BJ (cell line): ENCODE data around the gene ENOX1. TPM values are rescaled to one million over a fixed set of nuclear protein-coding genes. Genes with fewer than 3 reads are reported as not detected.
"Not testable (repeated sequence)": the region's sequence is repeated elsewhere in the genome, so short reads cannot be mapped to it uniquely, and the experiment has no call there.

Experiments
- CTCF ChIA-PET: fragments of 350-600 bp; formaldehyde crosslinking; extraction: SDS; loops from one replicate; lab custom pipeline; 2021; ENCODE audit warnings: antibody characterized with exemption, inconsistent platforms; lab: Yijun Ruan, JAX
- POLR2A ChIA-PET: fragments of 300-600 bp; sonication (Branson Sonifier 250); formaldehyde crosslinking; extraction: SDS; loops from one replicate; lab custom pipeline; 2021; ENCODE audit warnings: antibody characterized with exemption; lab: Charles Lee
- DNase-seq: peaks from one replicate; pipeline ENCODE4 v3.0.0-alpha.2; 2011; ENCODE audit warnings: low read depth
- H3K27me3 ChIP-seq: 2 replicates; pipeline ENCODE4 v1.6.0; 2011; ENCODE audit warnings: low read length; ENCODE audit not compliant: control insufficient read depth, insufficient read depth
- H3K36me3 ChIP-seq: 2 replicates; pipeline ENCODE4 v1.5.1; 2011; ENCODE audit warnings: low read length; ENCODE audit not compliant: control insufficient read depth, insufficient read depth
- H3K4me3 ChIP-seq: 2 replicates; pipeline ENCODE4 v1.5.1; 2011; ENCODE audit warnings: low read depth, mild to moderate bottlenecking, control low read depth, low read length
- polyA plus RNA-seq: library from polyadenylated mRNA; depleted of rRNA; stranded (reverse); fragments of >200 nt; gene quantifications from 2 replicates; pipeline ENCODE4 v1.2.3, GENCODE V29; 2011
- TF ChIP-seq, protein P1 (sequence below): IDR thresholded peaks from 2 replicates; pipeline ENCODE4 v1.5.1; 2011; ENCODE audit warnings: low read depth, mild to moderate bottlenecking, control low read depth, inconsistent platforms, low read length, moderate library complexity; ENCODE audit not compliant: insufficient read depth

Gene ENOX1
- polyA plus RNA-seq, 1 experiment, result 2.1 TPM

DNA sequence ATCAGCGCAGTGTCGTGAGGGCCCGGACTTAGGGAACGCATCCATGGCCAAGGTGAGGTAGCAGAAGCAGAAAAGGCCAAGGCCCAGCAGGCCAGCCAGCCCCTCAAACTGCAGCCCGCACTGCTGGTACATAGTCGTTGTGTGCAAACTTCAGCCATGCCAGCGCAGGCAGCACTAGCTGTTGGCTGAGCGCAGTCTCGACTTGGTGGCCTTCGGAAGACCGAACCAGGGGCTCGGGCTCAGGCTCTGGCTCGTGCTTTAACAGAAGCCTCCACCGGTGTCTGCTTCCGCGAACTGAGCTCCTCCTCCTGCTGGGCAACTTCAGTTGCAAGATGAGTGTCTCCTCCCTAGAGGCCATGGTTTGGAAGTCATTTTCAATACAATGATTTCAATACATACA is 605.9 kb downstream of the ENOX1 start:
- no peak overlapping the region for H3K4me3 ChIP-seq
- POLR2A ChIA-PET, result no interaction called here
- no peak for DNase-seq

DNA sequence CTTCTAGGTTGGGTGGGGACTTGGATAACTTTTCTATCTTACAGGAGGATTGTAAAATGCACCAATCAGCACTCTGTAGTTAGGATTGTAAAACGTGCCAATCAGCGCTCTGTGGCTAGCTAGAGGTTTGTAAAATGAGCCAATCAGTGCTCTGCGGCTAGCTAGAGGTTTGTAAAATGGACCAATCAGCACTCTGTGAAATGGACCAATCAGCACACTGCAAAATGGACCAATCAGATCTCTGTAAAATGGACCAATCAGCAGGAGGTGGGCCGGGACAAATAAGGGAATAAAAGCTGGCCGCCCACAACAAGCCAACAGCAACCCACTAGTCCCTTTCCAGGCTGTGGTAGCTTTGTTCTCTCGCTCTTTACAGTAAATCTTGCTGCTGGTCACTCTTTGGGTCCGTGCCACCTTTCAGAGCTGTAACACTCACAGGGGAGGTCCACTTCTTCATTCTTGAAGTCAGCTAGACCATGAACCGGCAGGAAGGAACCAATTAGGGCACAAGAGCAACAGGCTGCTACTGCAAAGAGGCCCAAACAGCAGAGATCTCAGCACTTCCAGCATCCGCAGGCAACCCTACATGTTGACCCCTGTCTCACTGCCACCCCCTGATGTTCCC is 606.6 kb downstream of the ENOX1 start:
- ChIA-PET CTCF (no interaction called here), POLR2A (no interaction called here)
- no peak for DNase-seq
- H3K36me3 ChIP-seq, result no peaks in the 10 kb centered on the region
- no peaks in the 10 kb centered on the region for H3K27me3 ChIP-seq
- TF ChIP-seq, protein P1, sequence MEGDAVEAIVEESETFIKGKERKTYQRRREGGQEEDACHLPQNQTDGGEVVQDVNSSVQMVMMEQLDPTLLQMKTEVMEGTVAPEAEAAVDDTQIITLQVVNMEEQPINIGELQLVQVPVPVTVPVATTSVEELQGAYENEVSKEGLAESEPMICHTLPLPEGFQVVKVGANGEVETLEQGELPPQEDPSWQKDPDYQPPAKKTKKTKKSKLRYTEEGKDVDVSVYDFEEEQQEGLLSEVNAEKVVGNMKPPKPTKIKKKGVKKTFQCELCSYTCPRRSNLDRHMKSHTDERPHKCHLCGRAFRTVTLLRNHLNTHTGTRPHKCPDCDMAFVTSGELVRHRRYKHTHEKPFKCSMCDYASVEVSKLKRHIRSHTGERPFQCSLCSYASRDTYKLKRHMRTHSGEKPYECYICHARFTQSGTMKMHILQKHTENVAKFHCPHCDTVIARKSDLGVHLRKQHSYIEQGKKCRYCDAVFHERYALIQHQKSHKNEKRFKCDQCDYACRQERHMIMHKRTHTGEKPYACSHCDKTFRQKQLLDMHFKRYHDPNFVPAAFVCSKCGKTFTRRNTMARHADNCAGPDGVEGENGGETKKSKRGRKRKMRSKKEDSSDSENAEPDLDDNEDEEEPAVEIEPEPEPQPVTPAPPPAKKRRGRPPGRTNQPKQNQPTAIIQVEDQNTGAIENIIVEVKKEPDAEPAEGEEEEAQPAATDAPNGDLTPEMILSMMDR, result no peak
- no peak overlapping the region for H3K4me3 ChIP-seq

More for the DNA sequence above, 605.9 kb downstream of the ENOX1 start:
- TF ChIP-seq, protein P1, result no peak
- Histone ChIP-seq H3K36me3 (no peaks in the 10 kb centered on the region), H3K27me3 (no peaks in the 10 kb centered on the region)
- CTCF ChIA-PET, result no interaction called here

DNA sequence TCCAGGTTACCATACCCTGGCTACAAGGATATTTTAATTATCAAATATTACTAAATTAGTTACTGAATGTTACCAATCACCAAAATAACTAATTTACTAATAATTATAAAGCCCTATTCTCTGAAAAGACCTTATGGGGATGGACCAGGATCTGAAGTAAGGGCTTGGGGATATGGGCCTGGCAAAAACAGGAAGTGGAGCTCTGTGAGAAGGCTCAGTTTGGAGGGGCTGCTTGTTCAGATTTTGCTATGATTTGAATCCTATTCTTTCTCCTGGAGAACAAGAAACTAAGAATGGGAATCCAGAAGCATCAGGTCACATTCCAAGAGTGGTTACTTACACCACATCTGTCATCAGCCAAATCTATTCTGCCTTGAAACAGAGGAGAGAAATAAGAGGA is 615.3 kb downstream of the ENOX1 start:
- TF ChIP-seq, protein P1, result no peak
- no peak for DNase-seq
- Histone ChIP-seq H3K27me3 (no peaks in the 10 kb centered on the region), H3K4me3 (no peak overlapping the region), H3K36me3 (no peaks in the 10 kb centered on the region)
- CTCF ChIA-PET, result no interaction called here
- POLR2A ChIA-PET, result no interaction called here

DNA sequence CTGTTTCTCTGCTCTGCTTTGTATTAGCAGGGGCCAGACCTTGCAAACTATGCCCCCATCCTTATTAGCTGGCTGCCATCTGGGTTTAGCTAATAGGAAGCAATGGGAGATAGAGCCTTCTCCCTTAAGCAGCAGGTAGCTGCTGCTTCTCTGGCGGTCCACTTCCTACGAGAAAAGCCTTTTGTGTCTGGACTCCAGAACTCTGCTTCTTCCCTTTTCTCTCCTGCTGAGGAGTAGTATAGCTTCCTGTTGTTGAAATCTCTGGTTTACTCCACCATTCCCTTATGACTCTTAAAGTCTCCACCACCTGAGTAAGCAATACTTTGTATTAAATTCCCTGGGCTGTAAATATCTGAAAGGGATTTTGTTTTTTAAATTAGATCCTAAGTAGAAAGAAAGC is 616.3 kb downstream of the ENOX1 start:
- CTCF ChIA-PET, result no interaction called here

DNA sequence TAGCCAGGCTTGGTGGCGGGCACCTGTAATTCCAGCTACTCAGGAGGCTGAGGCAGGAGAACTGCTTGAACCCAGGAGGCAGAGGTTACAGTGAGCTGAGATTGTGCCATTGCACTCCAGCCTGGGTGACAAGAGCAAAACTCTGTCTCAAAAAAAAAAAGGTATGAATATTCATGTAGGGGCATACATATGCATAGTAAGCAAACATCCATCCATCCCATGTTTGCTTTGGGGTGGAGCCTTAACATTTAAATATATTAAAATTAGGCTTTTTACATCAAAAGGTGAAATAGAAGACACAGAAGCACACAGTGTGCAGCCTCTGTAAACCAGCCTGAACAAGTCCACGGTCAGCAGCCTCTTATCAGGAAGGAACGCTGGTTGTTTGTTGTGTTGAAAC is 618.3 kb downstream of the ENOX1 start:
- H3K4me3 ChIP-seq, POLR2A ChIA-PET, CTCF ChIA-PET, DNase-seq, H3K36me3 ChIP-seq, H3K27me3 ChIP-seq: not testable (repeated sequence)

More for the DNA sequence above, 616.3 kb downstream of the ENOX1 start:
- no peaks in the 10 kb centered on the region for H3K36me3 ChIP-seq
- TF ChIP-seq, protein P1, result no peak
- H3K27me3 ChIP-seq, result no peaks in the 10 kb centered on the region
- no peak overlapping the region for H3K4me3 ChIP-seq
- no peak for DNase-seq
- POLR2A ChIA-PET, result no interaction called here

DNA sequence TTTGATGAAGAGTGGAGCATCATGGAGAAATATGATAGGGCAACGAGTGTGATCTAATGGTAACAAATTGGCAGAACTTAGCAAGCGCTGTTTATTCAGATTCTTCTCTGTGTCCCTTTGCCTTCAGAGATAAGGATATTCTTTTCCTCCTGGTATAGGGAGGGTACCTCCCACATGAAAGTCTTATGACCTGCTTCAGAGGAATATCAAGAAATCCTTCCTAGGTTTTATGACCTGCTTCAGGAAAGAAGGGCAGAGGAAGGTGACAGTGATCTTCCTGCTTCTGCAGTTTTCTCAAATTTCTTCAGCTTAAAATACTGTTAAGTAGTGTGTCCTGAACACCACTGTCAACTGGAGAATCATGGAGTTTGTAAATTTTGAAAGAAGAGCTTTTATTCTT is 619.0 kb downstream of the ENOX1 start:
- DNase-seq, result no peak
- TF ChIP-seq, protein P1, result no peak
- H3K36me3 ChIP-seq, result no peaks in the 10 kb centered on the region
- ChIA-PET CTCF (no interaction called here), POLR2A (no interaction called here)
- H3K27me3 ChIP-seq, result no peaks in the 10 kb centered on the region
- no peak overlapping the region for H3K4me3 ChIP-seq
